H1 (cell line): ENCODE results near the gene NEU4. TPM values are rescaled to one million over a fixed set of nuclear protein-coding genes. Genes with fewer than 3 reads are reported as not detected.

Source experiments
- CTCF ChIA-PET: fragments of 300-600 bp; sonication (Branson Sonifier 250); formaldehyde crosslinking; loops from one replicate; lab custom pipeline; 2021; ENCODE audit not compliant: partially characterized antibody; lab: Charles Lee
- POLR2A ChIA-PET: fragments of 300-600 bp; sonication (Branson Sonifier 250); formaldehyde crosslinking; loops from one replicate; lab custom pipeline; 2021; ENCODE audit warnings: inconsistent platforms; ENCODE audit not compliant: partially characterized antibody; lab: Charles Lee
- DNase-seq, 2 experiments: peaks; one replicate each; pipeline versions ENCODE4 v3.0.0 to v3.0.0-alpha.2; 2010 to 2022; ENCODE audit warnings: low spot score in 2 of 2, low read depth in 1 of 2, mixed read lengths in 1 of 2
- FAIRE-seq: peaks from 2 replicates; lab custom pipeline; 2011; peaks lifted over from hg19 to GRCh38; lab: Jason Lieb, UNC
- H2AFZ ChIP-seq: 2 replicates; pipeline ENCODE4 v1.8.1; 2012; ENCODE audit warnings: low read length, inconsistent platforms
- H2AK5ac ChIP-seq: 2 replicates; pipeline ENCODE4 v1.6.1; 2013; ENCODE audit warnings: low read depth, low read length
- H2BK120ac ChIP-seq: replicated peaks from 2 replicates; pipeline ENCODE3; 2013; ENCODE audit warnings: low read depth, low read length, inconsistent platforms
- H2BK12ac ChIP-seq: 2 replicates; pipeline ENCODE4 v1.6.1; 2013; ENCODE audit warnings: low read depth, low read length
- H2BK15ac ChIP-seq: 2 replicates; pipeline ENCODE4 v1.6.1; 2013; ENCODE audit warnings: low read length
- H2BK20ac ChIP-seq: 2 replicates; pipeline ENCODE4 v1.6.1; 2013; ENCODE audit warnings: low read length
- H2BK5ac ChIP-seq: 2 replicates; pipeline ENCODE4 v1.6.1; 2013; ENCODE audit warnings: low read depth, low read length
- H3K14ac ChIP-seq: 2 replicates; pipeline ENCODE4 v1.6.1; 2013; ENCODE audit warnings: inconsistent platforms; ENCODE audit not compliant: insufficient read length
- H3K18ac ChIP-seq: 2 replicates; pipeline ENCODE4 v1.6.1; 2013; ENCODE audit warnings: low read length; ENCODE audit errors: extremely low read depth
- H3K23ac ChIP-seq: 2 replicates; pipeline ENCODE4 v1.6.1; 2013; ENCODE audit warnings: inconsistent platforms; ENCODE audit not compliant: insufficient read length
- H3K23me2 ChIP-seq: 2 replicates; pipeline ENCODE4 v1.6.1; 2013; ENCODE audit warnings: low read depth, low read length
- H3K27ac ChIP-seq: 2 replicates; pipeline ENCODE4 v1.6.1; 2011; ENCODE audit warnings: low read depth, low read length, inconsistent platforms
- H3K27me3 ChIP-seq, 4 experiments: replicated peaks in 1 of 4; 1 replicate in 1 of 4; 2 replicates in 3 of 4; pipeline versions ENCODE4 v1.6.1 to v1.8.1; 2011 to 2013; ENCODE audit warnings: low read length in 3 of 4, mild to moderate bottlenecking in 3 of 4, inconsistent platforms in 2 of 4, mixed read lengths in 2 of 4, moderate library complexity in 1 of 4; ENCODE audit not compliant: control insufficient read depth in 3 of 4, insufficient read depth in 3 of 4; ENCODE audit errors: extremely low read depth in 1 of 4
- H3K36me3 ChIP-seq, 4 experiments: 2 replicates each; pipeline versions ENCODE4 v1.6.1 to v1.8.1; 2011 to 2013; ENCODE audit warnings: mild to moderate bottlenecking in 4 of 4, low read length in 3 of 4, moderate library complexity in 2 of 4, control low read depth in 1 of 4, inconsistent platforms in 1 of 4; ENCODE audit not compliant: insufficient read depth in 4 of 4, control insufficient read depth in 2 of 4
- H3K4ac ChIP-seq: replicated peaks from 2 replicates; pipeline ENCODE3; 2013; ENCODE audit warnings: low read length, low read depth, mixed read lengths, inconsistent platforms; ENCODE audit not compliant: insufficient read length
- H3K4me1 ChIP-seq, 4 experiments: replicated peaks in 1 of 4; 1 replicate in 1 of 4; 2 replicates in 3 of 4; pipeline versions ENCODE4 v1.6.1 to v1.8.1; 2011 to 2013; ENCODE audit warnings: low read length in 3 of 4, inconsistent platforms in 2 of 4, mixed read lengths in 1 of 4; ENCODE audit not compliant: insufficient read depth in 4 of 4, control insufficient read depth in 3 of 4
- H3K4me2 ChIP-seq, 2 experiments: 2 replicates each; pipeline versions ENCODE4 v1.6.1 to v1.8.1; 2011 to 2013; ENCODE audit warnings: low read depth in 2 of 2, low read length in 2 of 2, control low read depth in 1 of 2, inconsistent platforms in 1 of 2, mild to moderate bottlenecking in 1 of 2; ENCODE audit not compliant: insufficient read depth in 1 of 2
- H3K4me3 ChIP-seq, 4 experiments: fragments of 200-600, 300-600 bp in 1 of 4; sonication (generic), shearing (Covaris generic), sonication (Bioruptor Twin) in 1 of 4; 2 replicates each; pipeline versions ENCODE4 v1.5.1 to v1.8.1; 2011 to 2016; ENCODE audit warnings: low read length in 4 of 4, low read depth in 3 of 4, control low read depth in 2 of 4, inconsistent platforms in 2 of 4, mild to moderate bottlenecking in 2 of 4, mixed read lengths in 1 of 4, moderate library complexity in 1 of 4; ENCODE audit not compliant: insufficient read depth in 2 of 4; ENCODE audit errors: extremely low read depth in 1 of 4
- H3K56ac ChIP-seq: replicated peaks from 2 replicates; pipeline ENCODE3; 2013; ENCODE audit warnings: low read depth, mild to moderate bottlenecking, mixed read lengths, low read length, inconsistent platforms; ENCODE audit not compliant: insufficient read length
- H3K79me1 ChIP-seq: 2 replicates; pipeline ENCODE4 v1.6.1; 2013; ENCODE audit warnings: low read depth, low read length, control low read depth
- H3K79me2 ChIP-seq, 2 experiments: 2 replicates each; pipeline versions ENCODE4 v1.6.1 to v1.8.1; 2012 to 2013; ENCODE audit warnings: low read length in 2 of 2, mild to moderate bottlenecking in 2 of 2, inconsistent platforms in 1 of 2; ENCODE audit not compliant: insufficient read depth in 2 of 2, control insufficient read depth in 1 of 2
- H3K9ac ChIP-seq, 4 experiments: replicated peaks in 1 of 4; 1 replicate in 1 of 4; 2 replicates in 3 of 4; pipeline versions ENCODE4 v1.6.1 to v1.8.1; 2011 to 2013; ENCODE audit warnings: low read depth in 3 of 4, low read length in 3 of 4, control low read depth in 2 of 4, mild to moderate bottlenecking in 2 of 4, moderate library complexity in 2 of 4, inconsistent platforms in 1 of 4; ENCODE audit errors: extremely low read depth in 1 of 4
- H3K9me3 ChIP-seq, 2 experiments: 2 replicates each; pipeline versions ENCODE4 v1.6.1 to v1.8.1; 2012 to 2013; ENCODE audit warnings: mild to moderate bottlenecking in 2 of 2, moderate library complexity in 2 of 2, control low read depth in 1 of 2, inconsistent platforms in 1 of 2, low read depth in 1 of 2, low read length in 1 of 2, mixed read lengths in 1 of 2; ENCODE audit not compliant: insufficient read depth in 2 of 2
- H4K20me1 ChIP-seq, 2 experiments: replicated peaks in 1 of 2; 2 replicates each; pipeline versions ENCODE3 to v1.8.1; 2011 to 2013; ENCODE audit warnings: inconsistent platforms in 2 of 2, low read length in 2 of 2, mild to moderate bottlenecking in 1 of 2; ENCODE audit not compliant: insufficient read depth in 2 of 2, control insufficient read depth in 1 of 2
- H4K5ac ChIP-seq: 2 replicates; pipeline ENCODE4 v1.6.1; 2013; ENCODE audit warnings: low read length, low read depth, mixed read lengths, inconsistent platforms; ENCODE audit not compliant: insufficient read length
- H4K8ac ChIP-seq: 2 replicates; pipeline ENCODE4 v1.8.0; 2013; ENCODE audit warnings: mild to moderate bottlenecking, moderate library complexity, low read length, inconsistent platforms; ENCODE audit not compliant: insufficient read depth; ENCODE audit errors: extremely low read depth
- H4K91ac ChIP-seq: replicated peaks from 2 replicates; pipeline ENCODE3; 2013; ENCODE audit warnings: low read length, mixed read lengths, inconsistent platforms; ENCODE audit not compliant: insufficient read length
- CHD2 ChIP-seq: IDR thresholded peaks from 2 replicates; pipeline ENCODE4 v1.6.1; 2012; ENCODE audit warnings: low read length, improper control_type of control experiment
- EGR1 ChIP-seq: IDR thresholded peaks from 2 replicates; pipeline ENCODE4 v1.6.1; 2011; ENCODE audit warnings: low read depth, low read length, borderline replicate concordance
- NRF1 ChIP-seq: IDR thresholded peaks from 2 replicates; pipeline ENCODE4 v1.6.1; 2011; ENCODE audit warnings: mild to moderate bottlenecking, low read depth, low read length, improper control_type of control experiment
- RAD21 ChIP-seq, 2 experiments: IDR thresholded peaks in 1 of 2; conservative IDR thresholded peaks in 1 of 2; 2 replicates each; pipeline ENCODE4 v1.6.1; 2011; ENCODE audit warnings: low read depth in 2 of 2, low read length in 2 of 2, improper control_type of control experiment in 1 of 2, inconsistent platforms in 1 of 2, mild to moderate bottlenecking in 1 of 2, moderate library complexity in 1 of 2
- RNF2 ChIP-seq: fragments of 200-900, 300-1000 bp; sonication (generic); IDR thresholded peaks from 2 replicates; pipeline ENCODE4 v1.7.1; 2016; ENCODE audit warnings: borderline replicate concordance, low read depth, mild to moderate bottlenecking, antibody characterized with exemption, low read length; ENCODE audit not compliant: poor library complexity, severe bottlenecking; ENCODE audit errors: missing control alignments
- TAF1 ChIP-seq: IDR thresholded peaks from 2 replicates; pipeline ENCODE4 v1.6.1; 2011; ENCODE audit warnings: mild to moderate bottlenecking, low read depth, low read length
- TBP ChIP-seq: IDR thresholded peaks from 2 replicates; pipeline ENCODE4 v1.6.1; 2011; ENCODE audit warnings: low read depth, low read length, improper control_type of control experiment
- WGBS, 2 experiments: shearing (Covaris generic) in 1 of 2; methylation state at CpG; one replicate each; pipeline versions ENCODE4 v1.1.6 to v1.1.7; 2013 to 2015; ENCODE audit warnings: low lambda C conversion rate in 2 of 2, mixed read lengths in 2 of 2, inconsistent platforms in 1 of 2, low coverage in 1 of 2, missing lambda C conversion rate in 1 of 2; ENCODE audit not compliant: insufficient replicate concordance in 2 of 2, insufficient coverage in 1 of 2, insufficient read length in 1 of 2; ENCODE audit errors: extremely low coverage in 1 of 2, missing lambda C conversion rate in 1 of 2; 5-methylcytosine and 5-hydroxymethylcytosine counted together
- polyA plus RNA-seq, 7 experiments: library from polyadenylated mRNA; depleted of rRNA in 3 of 7; stranded (reverse) in 5 of 7; unstranded in 2 of 7; fragments of >200 nt in 5 of 7; fragments of 200-250 nt in 2 of 7; gene quantifications; 1 replicate in 5 of 7; 2 replicates in 1 of 7; 4 replicates in 1 of 7; pipeline versions ENCODE4 v1.2.1 to v1.2.3, GENCODE V29; 2011 to 2013; ENCODE audit warnings: missing spikeins in 2 of 7, mixed read lengths in 2 of 7
- total RNA-seq: library from RNA; stranded (reverse); fragmentation: NEBNext Ultra II Directional; extraction: Animal tissue kit (Norgen Biotek cat#: 25700); gene quantifications from 2 replicates; pipeline ENCODE4 v1.2.1, GENCODE V29; 2021
- TF ChIP-seq, protein P1 (sequence below): IDR thresholded peaks from 2 replicates; pipeline ENCODE4 v1.6.1; 2012; ENCODE audit warnings: low read length, inconsistent platforms

Gene NEU4
- total and polyA plus RNA-seq, 2 of the 8 experiments (the other 6 are each of a cell fraction or from before 2014, with no cell fraction given) = 0.32 to 0.50 TPM

DNA sequence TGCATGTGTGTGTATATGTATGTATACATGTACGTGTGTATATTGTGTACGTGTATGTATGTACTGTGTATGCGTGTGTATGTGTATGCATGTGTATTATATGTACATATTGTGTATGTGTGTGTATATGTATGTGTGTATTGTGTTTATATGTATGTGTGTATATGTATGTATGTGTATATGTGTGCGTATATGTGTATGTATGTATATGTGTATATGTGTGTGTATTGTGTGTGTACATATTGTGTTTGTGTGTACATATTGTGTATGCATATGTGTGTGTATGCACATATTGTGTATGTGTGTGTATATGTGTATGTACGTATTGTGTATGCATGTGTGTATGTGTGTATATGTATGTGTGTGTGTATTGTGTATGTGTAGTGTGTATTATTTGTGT, 15.6 kb upstream of the NEU4 start:
- no peak for FAIRE-seq
- ChIA-PET POLR2A (interaction anchor here (1.5 kb wide), 1 partner anchor 9 kb away, joined by 4 read pairs; no protein-coding TSS in a partner anchor), CTCF (no interaction called here)
- no peaks in the 10 kb centered on the region for H3K79me1 ChIP-seq
- H2BK12ac ChIP-seq = no peak overlapping the region
- no peaks in the 10 kb centered on the region for H3K79me2 ChIP-seq
- no peak overlapping the region for H2AK5ac ChIP-seq
- no peak for DNase-seq
- H2BK15ac ChIP-seq = no peak overlapping the region
- H3K4me2 ChIP-seq = no peak overlapping the region
- no peak overlapping the region for H2AFZ ChIP-seq
- no peak overlapping the region for H3K14ac ChIP-seq
- H3K23me2 ChIP-seq = peaks cover 2% of the 10 kb centered on the region; the same call in 1 of the 2 replicates
- H2BK20ac ChIP-seq = no peak overlapping the region
- H3K36me3 ChIP-seq = no peaks in the 10 kb centered on the region
- no peak overlapping the region for H3K27ac ChIP-seq
- H3K4me1 ChIP-seq = no peaks in the 10 kb centered on the region
- no peak overlapping the region for H4K91ac ChIP-seq
- no peak overlapping the region for H2BK120ac ChIP-seq
- no peak overlapping the region for H3K4ac ChIP-seq
- no peak overlapping the region for H3K18ac ChIP-seq
- H3K4me3 ChIP-seq = no peak overlapping the region
- peaks cover 16 to 18% of the 10 kb centered on the region in 2 experiments for H3K9me3 ChIP-seq
- no peak overlapping the region for H3K23ac ChIP-seq
- H3K9ac ChIP-seq = no peak overlapping the region
- H4K20me1 ChIP-seq = no peaks in the 10 kb centered on the region
- no peak overlapping the region for H3K56ac ChIP-seq
- no peaks in the 10 kb centered on the region for H3K27me3 ChIP-seq
- H4K8ac ChIP-seq = no peak overlapping the region
- no peak overlapping the region for H2BK5ac ChIP-seq
- 89% methylated on average over 5 of the region's 5 CpGs; no CpG with 5 or more reads in 1 of the 2 experiments for WGBS, 2 experiments
- H4K5ac ChIP-seq = no peak overlapping the region
- no peak for TF ChIP-seq RNF2
- TF ChIP-seq EGR1 = no peak
- no peak for TF ChIP-seq RAD21 (IDR thresholded peaks at IDR 0.05 in 1 of 2, conservative IDR thresholded peaks at IDR 0.05 in 1 of 2; ENCODE audit: low read depth in 2 of 2, low read length in 2 of 2)
- TF ChIP-seq NRF1 = no peak
- TF ChIP-seq TBP = no peak
- no peak for TF ChIP-seq CHD2
- TF ChIP-seq, protein P1, sequence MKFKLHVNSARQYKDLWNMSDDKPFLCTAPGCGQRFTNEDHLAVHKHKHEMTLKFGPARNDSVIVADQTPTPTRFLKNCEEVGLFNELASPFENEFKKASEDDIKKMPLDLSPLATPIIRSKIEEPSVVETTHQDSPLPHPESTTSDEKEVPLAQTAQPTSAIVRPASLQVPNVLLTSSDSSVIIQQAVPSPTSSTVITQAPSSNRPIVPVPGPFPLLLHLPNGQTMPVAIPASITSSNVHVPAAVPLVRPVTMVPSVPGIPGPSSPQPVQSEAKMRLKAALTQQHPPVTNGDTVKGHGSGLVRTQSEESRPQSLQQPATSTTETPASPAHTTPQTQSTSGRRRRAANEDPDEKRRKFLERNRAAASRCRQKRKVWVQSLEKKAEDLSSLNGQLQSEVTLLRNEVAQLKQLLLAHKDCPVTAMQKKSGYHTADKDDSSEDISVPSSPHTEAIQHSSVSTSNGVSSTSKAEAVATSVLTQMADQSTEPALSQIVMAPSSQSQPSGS = no peak
- no peak for TF ChIP-seq TAF1
